HepG2 (cell line): ENCODE results near the gene TBL3. TPM values are rescaled to one million over a fixed set of nuclear protein-coding genes. Genes with fewer than 3 reads are reported as not detected.

Source experiments
- AFF4 ChIP-seq: sonication (generic); formaldehyde crosslinking; IDR thresholded peaks from 2 replicates; pipeline ENCODE4 v1.4.0; 2020; ENCODE audit warnings: missing genetic modification reagents
- ATF4 ChIP-seq, 2 experiments: fragments of 450-650 bp in 1 of 2; sonication (generic) in 1 of 2; formaldehyde crosslinking; IDR thresholded peaks; 2 replicates each; pipeline versions ENCODE4 v1.5.0 to v1.8.0; 2020 to 2022; ENCODE audit warnings: mild to moderate bottlenecking in 1 of 2, missing genetic modification reagents in 1 of 2
- ATM ChIP-seq: fragments of 450-650 bp; IDR thresholded peaks from 2 replicates; pipeline ENCODE4 v1.7.1; 2017; ENCODE audit warnings: mild to moderate bottlenecking, borderline replicate concordance
- CENPBD1 ChIP-seq: sonication (generic); formaldehyde crosslinking; IDR thresholded peaks from 2 replicates; pipeline ENCODE4 v1.8.0; 2022; ENCODE audit warnings: missing genetic modification reagents, low read depth, mild to moderate bottlenecking, borderline replicate concordance
- GZF1 ChIP-seq: sonication (generic); formaldehyde crosslinking; IDR thresholded peaks from 2 replicates; pipeline ENCODE4 v1.5.1; 2020; ENCODE audit warnings: mild to moderate bottlenecking, missing genetic modification reagents
- HIVEP1 ChIP-seq: sonication (generic); formaldehyde crosslinking; IDR thresholded peaks from 2 replicates; pipeline ENCODE4 v1.4.0; 2020; ENCODE audit warnings: mild to moderate bottlenecking, missing genetic modification reagents
- JUNB ChIP-seq: sonication (generic); formaldehyde crosslinking; IDR thresholded peaks from 2 replicates; pipeline ENCODE4 v1.8.0; 2022; ENCODE audit warnings: missing genetic modification reagents, mild to moderate bottlenecking, borderline replicate concordance
- MAZ ChIP-seq, 2 experiments: sonication (generic) in 1 of 2; formaldehyde crosslinking in 1 of 2; IDR thresholded peaks; 2 replicates each; pipeline versions ENCODE4 v1.5.0 to v1.6.1; 2012 to 2020; ENCODE audit warnings: low read depth in 2 of 2, mild to moderate bottlenecking in 2 of 2, borderline replicate concordance in 1 of 2, improper control_type of control experiment in 1 of 2, low read length in 1 of 2, missing genetic modification reagents in 1 of 2, moderate library complexity in 1 of 2
- NAIF1 ChIP-seq: sonication (generic); formaldehyde crosslinking; IDR thresholded peaks from 2 replicates; pipeline ENCODE4 v1.5.0; 2020; ENCODE audit warnings: mild to moderate bottlenecking, missing genetic modification reagents, borderline replicate concordance
- PCBP2 ChIP-seq: fragments of 200-400 bp; formaldehyde crosslinking; optimal IDR thresholded peaks from 2 replicates; pipeline ENCODE3; 2018; ENCODE audit warnings: low read length, low read depth; ENCODE audit not compliant: poor library complexity, severe bottlenecking
- PPARG ChIP-seq: conservative IDR thresholded peaks from 2 replicates; pipeline ENCODE4 v1.6.1; 2016; ENCODE audit warnings: missing biosample characterization, missing genetic modification reagents
- PRDM4 ChIP-seq: sonication (generic); formaldehyde crosslinking; IDR thresholded peaks from 2 replicates; pipeline ENCODE4 v1.9.0; 2021; ENCODE audit warnings: missing genetic modification reagents, borderline replicate concordance
- RFXAP ChIP-seq: sonication (generic); formaldehyde crosslinking; IDR thresholded peaks from 2 replicates; pipeline ENCODE4 v1.4.0; 2020; ENCODE audit warnings: missing genetic modification reagents, borderline replicate concordance
- SUZ12 ChIP-seq: fragments of 150-350 bp; IDR thresholded peaks from 2 replicates; pipeline ENCODE4 v1.6.1; 2014; ENCODE audit warnings: low read depth, low read length
- ZBTB21 ChIP-seq: sonication (generic); formaldehyde crosslinking; IDR thresholded peaks from 2 replicates; pipeline ENCODE4 v1.4.0; 2020; ENCODE audit warnings: missing genetic modification reagents
- ZNF10 ChIP-seq: sonication (generic); formaldehyde crosslinking; IDR thresholded peaks from 2 replicates; pipeline ENCODE4 v1.4.0; 2020; ENCODE audit warnings: mild to moderate bottlenecking, low read depth, missing genetic modification reagents, borderline replicate concordance
- ZNF562 ChIP-seq: sonication (generic); formaldehyde crosslinking; IDR thresholded peaks from 2 replicates; pipeline ENCODE4 v1.8.0; 2022; ENCODE audit warnings: missing genetic modification reagents, borderline replicate concordance
- ZNF572 ChIP-seq: sonication (generic); formaldehyde crosslinking; IDR thresholded peaks from 2 replicates; pipeline ENCODE4 v1.5.1; 2020; ENCODE audit warnings: mild to moderate bottlenecking, missing genetic modification reagents
- ZNF720 ChIP-seq: sonication (generic); formaldehyde crosslinking; IDR thresholded peaks from 2 replicates; pipeline ENCODE4 v1.4.0; 2020; ENCODE audit warnings: missing genetic modification reagents
- polyA plus RNA-seq, 8 experiments: library from polyadenylated mRNA; depleted of rRNA in 3 of 8; stranded (reverse) in 7 of 8; unstranded in 1 of 8; fragments of >200 nt; fragmentation: Illumina TruSeq in 4 of 8; extraction: Trizol in 4 of 8; gene quantifications; 2 replicates each; pipeline versions ENCODE4 v1.2.1 to v1.2.3, GENCODE V29; 2011 to 2016; ENCODE audit warnings: low read depth in 4 of 8, missing spikeins in 1 of 8, mixed read lengths in 1 of 8; ENCODE audit not compliant: insufficient read depth in 1 of 8
- total RNA-seq, 5 experiments: library from RNA; depleted of rRNA; stranded (reverse); fragments of >200 nt; fragmentation: Illumina TruSeq; extraction: Trizol; gene quantifications; 2 replicates each; pipeline ENCODE4 v1.2.3, GENCODE V29; 2016; ENCODE audit warnings: low read depth in 1 of 5

Gene TBL3
- total and polyA plus RNA-seq, 2 of the 13 experiments (the other 11 are each of a cell fraction or from before 2014, with no cell fraction given) = 16.8 to 38.0 TPM

- TF ChIP-seq ATM (no peak), RFXAP (CRISPR knock-in tag) (peak; percentile 88), PRDM4 (CRISPR knock-in tag) (no peak), ZNF562 (CRISPR knock-in tag) (no peak), CENPBD1 (CRISPR knock-in tag) (no peak), SUZ12 (peak; percentile 72), HIVEP1 (CRISPR knock-in tag) (no peak), JUNB (no peak), ZBTB21 (no peak), ATF4 (CRISPR knock-in tag; IDR thresholded peaks at IDR 0.05) (0 out of 4 replicates have a peak, but pooled peaks of 1 of the 2 experiments have one; percentile 12), NAIF1 (CRISPR knock-in tag) (peak; percentile 66; the same call in 1 of the 2 replicates), GZF1 (no peak), ZNF10 (CRISPR knock-in tag) (no peak), AFF4 (no peak), MAZ (IDR thresholded peaks at IDR 0.05; ENCODE audit: borderline replicate concordance, low read depth, low read length) (no peak), MAZ (CRISPR knock-in tag; IDR thresholded peaks at IDR 0.05; ENCODE audit: low read depth) (peak; percentile 71), PCBP2 (no peak), PPARG (CRISPR knock-in tag) (0 out of 2 replicates have a peak, but pooled peaks have one; percentile 42), ZNF720 (CRISPR knock-in tag) (no peak), ZNF572 (CRISPR knock-in tag) (peak; percentile 44; the same call in 1 of the 2 replicates)
Measured at GRCh38 chr16:1959269-1960039, 12.4 kb upstream of the TBL3 start, which contains the start of gene NDUFB10 (continued).
